PC-3 (cell line): ENCODE results near the gene PTDSS2.

Experiments used
- EZH2 ChIP-seq: fragments of 300-600 bp; sonication (generic); IDR thresholded peaks from one replicate; pipeline ENCODE4 v1.6.1; 2017; ENCODE audit warnings: antibody characterized with exemption, mild to moderate bottlenecking, low read length; ENCODE audit not compliant: unreplicated experiment
- TF ChIP-seq, protein P1 (sequence below): fragments of 300-600 bp; sonication (generic); conservative IDR thresholded peaks from 2 replicates; pipeline ENCODE4 v1.5.1; 2017; ENCODE audit warnings: antibody characterized with exemption, low read depth, mild to moderate bottlenecking, low read length

DNA sequence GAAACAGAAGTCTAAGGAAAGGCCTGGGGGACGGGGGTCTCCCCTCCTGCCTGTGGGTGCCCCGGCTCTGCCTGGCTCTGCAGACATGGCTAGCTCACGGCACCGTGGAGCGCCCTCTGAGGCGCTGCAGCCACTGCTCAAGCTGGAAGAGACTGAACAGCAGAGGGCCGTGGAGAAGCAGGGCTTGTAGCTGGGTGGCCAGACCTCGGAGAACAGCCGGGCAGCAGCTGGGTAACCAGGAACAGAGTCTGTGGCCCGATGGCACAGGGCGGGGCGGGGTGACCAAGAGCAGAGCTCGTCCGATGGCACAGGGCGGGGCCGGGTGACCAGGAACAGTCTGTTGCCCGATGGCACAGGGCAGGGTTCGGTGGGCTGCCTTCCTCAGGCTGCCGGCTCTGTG is 38.9 kb downstream of the PTDSS2 start:
- TF ChIP-seq, protein P1, sequence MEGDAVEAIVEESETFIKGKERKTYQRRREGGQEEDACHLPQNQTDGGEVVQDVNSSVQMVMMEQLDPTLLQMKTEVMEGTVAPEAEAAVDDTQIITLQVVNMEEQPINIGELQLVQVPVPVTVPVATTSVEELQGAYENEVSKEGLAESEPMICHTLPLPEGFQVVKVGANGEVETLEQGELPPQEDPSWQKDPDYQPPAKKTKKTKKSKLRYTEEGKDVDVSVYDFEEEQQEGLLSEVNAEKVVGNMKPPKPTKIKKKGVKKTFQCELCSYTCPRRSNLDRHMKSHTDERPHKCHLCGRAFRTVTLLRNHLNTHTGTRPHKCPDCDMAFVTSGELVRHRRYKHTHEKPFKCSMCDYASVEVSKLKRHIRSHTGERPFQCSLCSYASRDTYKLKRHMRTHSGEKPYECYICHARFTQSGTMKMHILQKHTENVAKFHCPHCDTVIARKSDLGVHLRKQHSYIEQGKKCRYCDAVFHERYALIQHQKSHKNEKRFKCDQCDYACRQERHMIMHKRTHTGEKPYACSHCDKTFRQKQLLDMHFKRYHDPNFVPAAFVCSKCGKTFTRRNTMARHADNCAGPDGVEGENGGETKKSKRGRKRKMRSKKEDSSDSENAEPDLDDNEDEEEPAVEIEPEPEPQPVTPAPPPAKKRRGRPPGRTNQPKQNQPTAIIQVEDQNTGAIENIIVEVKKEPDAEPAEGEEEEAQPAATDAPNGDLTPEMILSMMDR, result no peak
- no peak for TF ChIP-seq EZH2
